ENCODE measurements around the gene TRIM17.

Gene TRIM17

DNA sequence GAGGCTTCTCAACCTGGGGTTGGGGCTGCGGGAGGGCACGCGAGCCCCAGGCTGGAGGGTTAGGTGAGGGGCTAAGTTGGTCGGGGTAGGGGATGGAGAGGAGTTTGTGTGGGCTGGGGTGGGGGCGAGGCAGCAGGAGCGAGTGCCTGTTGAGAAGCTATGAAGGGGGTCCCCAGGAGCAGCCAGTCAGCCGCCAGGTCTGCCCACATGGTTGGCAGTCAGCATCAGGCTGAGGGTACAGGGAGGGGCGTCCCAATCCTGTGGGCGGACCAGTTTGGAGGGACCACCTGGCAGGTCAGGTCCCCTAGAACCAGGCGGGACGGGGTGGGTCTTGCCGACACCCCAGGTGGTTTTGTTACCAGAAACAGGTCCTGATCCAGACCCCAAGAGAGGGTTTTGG, 400 bp upstream of the TRIM17 start:
- DNase-seq (ENCODE audit: low read depth), result no peak

DNA sequence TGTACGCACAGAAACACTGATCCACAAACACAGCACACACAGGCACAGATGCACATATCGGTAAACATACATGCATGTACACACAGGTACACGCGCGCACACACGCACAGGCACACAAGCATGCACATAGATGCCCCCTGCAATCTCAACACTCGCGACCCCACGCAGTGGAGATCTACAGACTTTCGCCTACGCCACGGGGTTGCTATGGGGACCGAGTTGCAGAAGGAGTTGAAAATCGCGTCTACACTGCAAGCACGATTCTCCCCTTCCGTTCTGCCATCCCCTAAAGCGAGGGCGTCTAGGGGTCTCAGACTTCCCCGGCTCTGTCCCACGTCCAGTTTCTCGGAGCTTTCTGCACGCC, 826 bp downstream of the TRIM17 start:
- DNase-seq (ENCODE audit: low read depth), result no peak

DNA sequence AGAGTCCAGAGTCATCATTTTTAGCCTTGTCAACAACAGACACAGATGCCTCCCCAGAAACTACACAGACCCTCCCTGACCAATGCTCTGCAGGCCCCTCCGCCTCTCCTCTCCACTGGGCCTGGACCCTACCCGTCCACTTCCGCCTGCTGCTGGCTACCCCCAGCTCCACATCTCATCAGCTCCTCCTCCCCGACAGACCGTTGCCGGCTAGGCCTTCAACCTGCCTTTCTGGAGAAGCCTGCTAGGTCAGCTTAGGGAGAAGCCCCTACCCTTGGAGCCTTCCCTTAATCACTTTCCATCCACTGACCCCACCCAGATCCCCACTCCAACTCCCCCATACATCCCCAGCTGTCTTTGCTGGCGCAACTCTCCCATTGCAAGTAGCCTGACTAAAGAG, 1.4 kb downstream of the TRIM17 start:
- no peak for DNase-seq (ENCODE audit: low read depth)

DNA sequence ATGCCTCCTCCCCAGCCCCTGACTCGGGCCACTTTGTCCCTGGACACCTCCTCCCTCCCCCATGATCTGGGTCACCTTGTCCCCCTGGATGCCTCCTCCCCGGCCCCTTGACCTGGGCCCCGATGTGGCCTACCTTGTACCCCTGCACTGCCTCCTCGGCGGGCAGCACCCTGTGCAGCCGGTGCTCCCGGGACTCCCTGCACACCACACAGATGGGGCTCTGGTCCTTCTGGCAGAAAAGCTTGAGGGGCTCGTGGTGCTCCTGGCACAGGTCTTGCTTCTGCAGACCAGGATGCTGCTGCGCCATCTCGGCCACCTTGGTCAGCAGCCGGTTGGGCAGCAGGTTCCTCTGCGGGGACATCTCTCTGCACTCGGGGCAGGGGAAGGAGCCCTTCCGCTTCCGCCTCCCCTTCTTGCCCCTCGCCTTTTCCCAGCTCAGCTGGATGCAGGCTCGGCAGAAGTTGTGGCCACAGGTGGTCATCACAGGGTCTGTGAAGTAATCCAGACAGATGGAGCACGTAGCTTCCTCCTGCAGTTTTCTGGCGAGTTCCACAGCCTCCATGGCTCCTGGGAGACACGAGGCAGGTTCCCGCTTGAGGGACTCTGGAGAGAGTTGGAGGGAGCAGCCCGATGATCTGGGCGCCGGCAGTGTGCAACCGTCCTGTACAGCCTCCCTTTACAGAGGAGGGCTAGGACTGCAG, 2.0 kb downstream of the TRIM17 start:
- no peak for DNase-seq (ENCODE audit: low read depth)

DNA sequence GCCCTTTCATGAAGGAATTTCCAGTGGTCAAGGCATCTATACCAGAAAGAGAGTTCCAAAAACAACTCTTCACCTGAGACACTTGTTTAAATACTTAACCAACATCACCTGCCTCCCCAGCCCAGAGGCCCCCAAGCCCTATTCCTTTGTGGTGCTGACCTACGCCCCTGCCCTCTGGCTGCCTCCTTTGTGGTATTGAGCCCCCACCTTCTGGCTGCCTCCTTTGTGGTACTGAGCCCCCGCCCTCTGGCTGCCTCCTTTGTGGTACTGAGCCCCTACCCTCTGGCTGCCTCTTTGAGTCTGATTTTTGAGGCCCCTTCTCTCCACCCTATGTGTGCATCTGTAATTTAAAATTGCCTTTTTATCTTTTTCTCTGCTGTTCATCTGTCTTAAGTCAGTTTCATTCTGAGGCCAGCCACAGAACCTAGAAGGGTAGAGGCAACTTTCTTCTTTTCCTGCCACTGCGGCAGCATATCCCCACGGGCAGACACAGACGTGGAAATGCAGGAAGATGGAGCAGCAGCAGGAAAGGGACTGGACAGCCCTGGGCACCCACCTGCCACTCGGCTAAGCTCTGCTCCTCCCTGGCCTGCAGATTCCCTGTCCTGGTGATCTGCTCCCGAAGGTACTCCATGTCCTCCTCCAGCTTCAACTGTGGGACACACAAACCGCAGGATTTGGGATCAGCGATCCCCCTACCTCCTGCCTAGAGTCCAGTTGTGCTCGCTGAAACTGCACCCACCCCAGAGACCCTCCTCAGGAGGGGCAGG, 3.2 kb downstream of the TRIM17 start:
- DNase-seq (ENCODE audit: low read depth), result no peak

DNA sequence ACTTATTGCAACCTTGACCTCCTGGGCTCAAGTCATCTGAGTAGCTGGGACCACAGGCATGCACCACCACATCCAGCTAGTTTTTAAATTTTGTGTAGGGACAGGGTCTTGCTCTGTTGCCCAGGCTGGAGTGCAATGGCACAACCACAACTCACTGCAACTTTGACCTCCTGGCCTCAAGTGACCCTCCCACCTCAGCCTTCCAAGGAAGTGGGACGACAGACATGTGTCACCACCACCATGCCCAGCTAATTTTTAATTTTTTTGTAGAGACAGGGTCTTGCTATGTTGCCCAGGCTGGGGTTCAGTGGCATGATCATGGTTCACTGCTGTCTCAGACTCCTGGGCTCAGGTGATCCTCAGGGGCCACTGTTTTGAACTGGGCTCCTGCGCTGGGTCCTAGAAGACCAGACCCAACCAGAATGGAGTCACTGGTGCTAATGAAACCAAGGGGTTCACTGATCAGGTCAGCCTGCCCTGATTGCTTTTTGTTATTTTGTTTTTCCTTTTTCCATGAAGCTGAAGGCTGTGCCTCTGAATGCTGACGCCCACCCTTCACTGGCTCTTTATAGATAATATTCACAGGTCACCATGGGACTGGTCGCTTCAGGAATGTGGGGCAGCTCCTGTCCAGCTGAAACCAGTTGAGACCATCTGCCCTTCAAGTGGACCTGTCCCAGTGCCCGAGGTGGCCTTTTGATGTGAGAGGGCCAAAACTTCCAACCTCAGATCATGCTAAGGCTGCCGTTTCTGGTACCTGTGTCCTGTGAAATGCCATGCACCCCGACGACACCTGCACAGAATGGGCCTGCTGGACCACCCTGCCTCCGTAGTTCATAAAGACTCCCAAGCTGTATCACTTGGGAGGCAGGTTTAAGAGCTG, 4.9 kb downstream of the TRIM17 start:
- DNase-seq (ENCODE audit: low read depth), result no peak

DNA sequence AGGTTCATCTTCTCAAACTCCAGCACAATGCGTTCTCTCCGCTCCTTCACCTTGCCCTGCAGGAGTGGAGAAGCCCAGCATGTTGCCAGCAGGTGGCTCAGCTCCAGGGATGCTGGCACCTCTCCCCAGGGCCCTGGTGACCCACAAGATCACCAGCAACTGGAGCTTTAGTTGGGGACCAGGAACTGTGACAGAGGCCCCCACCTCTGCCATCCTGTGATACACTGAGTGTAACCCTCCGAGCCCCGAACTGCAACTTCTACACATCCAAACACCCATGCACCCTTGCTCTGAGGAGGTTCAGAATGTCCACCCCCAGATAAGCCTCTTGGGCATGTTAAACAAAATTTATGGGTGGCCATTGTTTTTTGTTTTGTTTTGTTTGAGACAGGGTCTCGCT, 5.5 kb downstream of the TRIM17 start:
- no peak for DNase-seq (ENCODE audit: low read depth)

DNA sequence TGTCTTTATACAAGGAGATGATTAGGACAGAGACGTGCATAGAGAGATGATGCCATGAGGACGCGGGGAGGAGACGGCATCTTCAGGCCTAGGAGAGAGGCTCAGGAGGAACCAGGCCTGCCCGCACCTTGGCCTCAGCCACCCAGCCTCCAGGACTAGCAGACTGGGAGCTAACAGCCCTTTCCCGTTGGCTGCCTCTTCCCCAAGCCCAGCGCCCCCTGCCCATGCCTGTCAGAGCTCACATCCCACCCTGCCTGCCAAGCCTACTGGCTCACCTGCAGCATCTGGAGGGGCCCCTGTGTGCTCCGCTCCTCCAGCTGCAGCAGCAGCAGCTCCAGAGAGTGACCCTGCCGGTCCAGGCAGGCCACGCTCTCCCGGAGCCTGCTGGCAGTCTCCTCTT, 6.0 kb downstream of the TRIM17 start:
- no peak for DNase-seq (ENCODE audit: low read depth)

DNA sequence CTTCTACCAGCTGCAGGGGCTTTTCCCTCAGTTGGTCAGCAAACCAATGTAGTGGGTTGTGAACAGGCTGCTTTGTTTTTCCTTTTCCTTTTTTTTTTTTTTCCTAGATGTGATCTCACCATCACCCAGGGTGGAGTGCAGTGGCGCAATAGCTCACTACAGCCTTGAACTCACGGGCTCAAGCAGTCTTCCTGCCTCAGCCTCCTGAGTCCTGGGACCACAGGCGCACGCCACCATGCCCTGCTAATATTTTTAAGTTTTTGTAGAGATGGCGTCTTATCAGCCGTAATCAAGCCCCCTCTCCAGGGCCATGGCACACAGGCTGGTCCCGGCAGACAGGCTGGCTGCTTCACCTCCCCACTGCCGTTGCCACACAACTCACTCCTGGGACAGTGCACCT, 6.6 kb downstream of the TRIM17 start:
- DNase-seq (ENCODE audit: low read depth), result no peak

DNA sequence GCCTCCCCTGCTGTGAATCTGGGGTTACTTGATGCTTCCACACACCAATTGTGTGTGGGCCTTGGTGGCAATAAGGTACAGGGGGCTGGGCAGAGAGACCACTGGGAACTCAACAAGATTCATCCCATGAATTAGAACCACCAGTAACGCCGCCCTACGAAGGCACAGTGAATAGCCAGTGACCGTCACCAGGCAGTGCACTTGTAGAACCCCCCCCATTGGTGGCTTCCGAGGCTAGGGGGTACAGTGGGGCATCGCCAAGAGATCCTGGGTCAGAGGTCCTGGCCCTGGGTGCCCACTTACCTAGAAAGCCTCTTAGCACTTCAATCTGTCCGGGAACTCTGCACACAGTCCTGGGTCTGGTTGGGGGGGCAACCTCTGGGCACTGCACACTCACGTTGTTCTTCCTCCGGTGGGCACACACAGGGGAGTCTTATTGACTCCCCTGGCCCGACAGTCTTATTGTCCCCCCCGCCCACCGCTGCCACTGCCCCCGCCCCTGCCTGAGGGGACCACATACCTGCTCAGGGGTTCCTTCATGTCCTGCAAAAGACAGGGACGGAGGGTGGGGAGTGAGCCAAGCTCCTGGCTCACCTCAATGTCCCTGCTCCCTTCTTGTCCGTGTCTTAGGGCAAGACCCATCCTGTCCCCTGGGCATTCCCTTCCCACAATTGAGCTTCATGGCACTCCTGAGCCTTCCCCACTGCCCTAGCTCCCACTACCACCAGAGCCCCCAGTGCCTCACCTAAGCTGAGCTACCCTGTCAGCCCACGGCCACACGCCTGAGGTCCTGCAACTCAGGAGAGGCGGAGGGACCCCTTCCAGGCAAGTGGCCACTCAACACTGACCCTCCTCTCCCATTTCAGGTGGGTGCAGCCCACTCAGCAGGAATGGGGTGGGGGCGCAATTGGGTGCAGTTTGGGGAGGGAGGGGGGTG, 7.5 kb downstream of the TRIM17 start:
- DNase-seq (ENCODE audit: low read depth), result no peak

DNA sequence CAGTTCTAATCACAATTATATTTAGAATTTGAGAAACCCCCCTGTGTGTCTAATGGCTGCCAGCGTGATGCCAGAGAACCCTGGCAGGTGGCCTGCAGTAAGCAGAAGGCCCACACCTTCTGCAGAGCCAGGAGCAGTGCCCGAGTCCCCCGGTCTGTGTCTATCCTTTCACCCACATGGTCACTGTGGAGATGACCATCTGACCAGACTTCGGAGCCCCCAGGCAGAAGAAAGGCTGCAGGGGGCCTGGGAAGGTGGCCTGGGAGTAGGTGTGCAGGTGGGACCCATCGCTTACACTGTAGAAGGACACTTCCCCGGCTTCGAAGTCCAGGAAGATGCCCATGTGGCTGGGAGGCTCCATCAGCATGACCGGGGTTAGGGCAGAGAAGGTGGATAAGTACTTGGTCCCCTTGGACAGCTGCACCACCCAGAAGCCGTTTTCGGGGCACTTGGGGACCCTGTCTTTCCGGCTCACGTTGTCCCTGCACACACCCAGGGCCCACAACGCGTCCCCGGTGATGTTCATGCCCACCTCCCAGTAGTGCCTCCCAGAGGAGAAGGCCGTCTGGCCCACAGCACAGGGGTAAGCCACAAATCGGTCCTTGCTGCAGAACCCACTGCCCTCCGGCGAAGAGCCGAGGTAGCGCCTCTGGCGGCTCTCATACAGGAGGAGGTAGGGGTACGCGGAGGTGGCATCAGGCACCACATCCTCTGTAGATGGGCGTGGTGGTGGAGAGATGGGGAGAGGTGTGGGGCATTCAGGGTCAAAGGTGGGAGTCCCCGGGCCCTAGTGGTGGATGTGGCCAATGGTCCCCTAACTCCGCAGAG, 8.4 kb downstream of the TRIM17 start:
- DNase-seq (ENCODE audit: low read depth), result no peak

DNA sequence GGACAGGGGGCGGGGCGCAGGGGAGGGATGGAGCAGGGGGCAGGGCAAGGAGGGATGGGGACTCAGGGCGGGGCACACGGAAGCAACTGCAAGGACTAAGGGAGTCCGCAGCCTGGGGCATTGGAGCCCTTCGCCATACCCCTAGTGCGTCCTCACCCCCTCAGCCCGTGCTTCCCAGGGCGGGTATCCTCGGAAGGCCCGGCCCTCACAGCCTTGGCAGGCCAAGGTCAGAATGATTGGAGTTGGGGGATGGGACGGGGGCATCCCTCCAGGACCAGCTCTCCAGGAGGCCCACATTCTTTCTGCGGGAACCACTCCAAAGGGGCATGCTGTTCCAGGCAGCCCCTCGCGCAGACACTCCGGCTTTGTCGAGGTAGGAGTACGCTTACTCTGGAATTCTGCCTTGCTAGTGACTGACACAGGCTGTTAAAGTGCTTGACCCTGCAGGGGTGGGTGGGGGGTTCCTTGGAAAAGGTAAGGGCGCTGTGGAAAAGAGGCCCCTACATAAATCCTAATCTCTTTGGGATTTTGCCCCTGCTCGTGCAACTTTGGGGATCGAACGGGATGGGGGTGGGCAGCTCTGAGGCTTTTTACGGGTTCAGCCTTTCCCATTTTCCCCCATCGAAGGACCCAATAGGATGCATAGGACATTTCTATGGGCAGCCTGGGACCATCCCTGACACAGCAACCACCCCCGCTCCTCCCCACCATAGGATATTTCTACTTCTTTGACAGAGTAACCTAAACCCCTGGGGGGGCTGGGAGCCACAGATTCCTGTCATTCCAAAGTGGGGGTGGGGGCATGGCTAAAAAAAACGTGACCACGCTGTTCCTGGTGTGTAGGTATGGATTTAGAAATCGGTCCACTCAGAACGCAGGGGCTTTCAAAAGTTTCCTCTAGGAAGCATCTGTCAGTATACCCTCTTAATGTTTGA, 9.3 kb downstream of the TRIM17 start:
- DNase-seq (ENCODE audit: low read depth), result no peak

DNA sequence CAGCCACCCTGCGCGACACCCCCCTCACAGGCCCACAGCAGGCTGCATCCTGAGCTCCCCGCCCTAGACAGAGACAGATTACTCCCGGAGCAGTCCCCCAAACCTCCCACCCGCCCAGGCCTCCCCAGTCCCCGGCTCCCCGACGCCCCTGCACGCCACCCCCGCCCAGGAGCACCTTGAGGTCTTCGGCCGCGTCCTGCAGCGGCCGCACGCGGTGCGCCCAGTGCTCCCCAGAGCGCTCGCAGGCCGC, 10.8 kb downstream of the TRIM17 start:
- no peak for DNase-seq (ENCODE audit: low read depth)

DNA sequence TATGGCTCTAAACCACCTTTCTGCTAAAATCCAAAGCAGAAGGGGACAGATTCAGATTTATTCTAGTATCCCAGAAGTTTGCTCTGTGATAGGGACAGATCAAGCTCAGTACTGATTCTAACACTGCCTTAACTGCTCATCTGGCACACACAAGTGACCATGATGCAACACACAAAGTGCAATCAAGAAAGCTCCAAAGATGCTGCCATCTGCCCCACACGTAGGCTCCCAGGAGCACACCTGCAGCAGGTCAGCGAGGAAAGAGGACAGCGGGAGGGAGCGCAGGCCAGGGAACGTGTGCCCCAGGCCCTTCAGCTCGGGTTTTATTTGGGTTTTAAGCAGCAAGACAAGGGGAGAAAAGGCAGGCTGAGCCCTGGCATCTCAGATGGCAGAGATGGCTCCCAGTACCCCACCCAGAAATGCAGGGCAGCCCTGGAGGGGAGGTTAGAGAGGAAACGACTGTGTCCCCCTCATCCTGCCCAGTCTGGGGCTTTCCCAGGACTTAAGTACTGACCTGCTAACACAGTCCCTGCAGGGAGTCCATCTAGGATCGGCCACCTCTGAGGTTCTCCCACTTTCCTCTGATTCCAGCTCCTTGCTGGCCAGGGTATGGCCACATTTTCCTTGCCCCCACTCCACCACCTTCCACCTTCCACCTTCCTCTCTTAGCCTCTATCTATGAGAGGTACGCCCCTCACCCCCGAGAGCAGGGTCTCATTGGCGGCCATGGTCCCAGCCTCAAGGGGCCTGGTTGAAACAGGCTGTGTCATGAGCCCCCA, 11.3 kb downstream of the TRIM17 start:
- DNase-seq (ENCODE audit: low read depth), result no peak

DNA sequence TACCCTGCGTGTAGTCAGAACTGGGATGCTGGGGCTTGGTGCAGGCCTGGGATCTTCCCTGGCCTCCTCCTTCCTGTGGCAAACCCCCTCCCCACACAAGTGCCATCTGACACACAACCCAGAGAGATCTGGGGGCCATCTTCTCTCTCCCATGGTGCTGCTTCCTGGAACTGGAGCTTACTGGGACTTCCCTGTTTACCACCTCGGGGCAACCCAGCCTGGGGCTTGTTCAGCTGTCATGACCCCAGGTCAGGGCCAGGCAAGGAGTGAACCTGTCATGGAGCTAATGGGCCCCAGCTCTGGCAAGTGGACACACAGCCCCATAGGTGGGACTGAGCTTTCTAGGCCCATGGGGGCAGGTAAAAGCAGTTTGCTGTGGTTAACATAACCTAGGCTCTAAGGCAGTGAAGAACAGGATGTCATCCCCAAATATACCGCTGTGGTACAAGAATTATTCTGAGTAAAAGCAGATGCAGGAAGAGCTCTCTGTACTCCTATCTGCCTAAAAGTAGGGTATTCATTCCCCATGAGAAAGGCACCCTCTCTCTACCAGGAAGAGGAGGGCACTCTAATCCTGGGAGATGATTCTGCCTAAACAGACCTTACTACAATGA, 12.4 kb downstream of the TRIM17 start:
- DNase-seq (ENCODE audit: low read depth), result no peak

DNA sequence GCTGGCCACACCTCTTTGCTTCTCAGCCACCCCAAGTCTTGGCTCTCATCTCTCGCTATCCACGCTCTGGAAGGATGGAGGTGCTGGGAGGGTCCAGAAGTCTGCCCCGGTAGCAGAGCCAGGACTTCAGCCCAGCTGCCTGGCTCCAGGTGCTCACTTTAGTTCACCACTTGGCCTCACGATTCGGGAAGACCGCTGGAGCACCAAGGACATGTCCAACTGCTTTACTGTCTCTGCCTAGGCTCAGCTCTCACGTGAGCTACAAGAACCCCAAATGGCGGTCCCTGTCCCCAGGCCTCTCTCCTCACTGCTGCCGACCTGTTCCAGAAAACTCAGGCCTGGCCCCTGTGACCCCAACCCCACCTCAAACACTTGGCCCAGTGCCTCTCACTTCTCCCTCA, 13.4 kb downstream of the TRIM17 start:
- no peak for DNase-seq (ENCODE audit: low read depth)

DNA sequence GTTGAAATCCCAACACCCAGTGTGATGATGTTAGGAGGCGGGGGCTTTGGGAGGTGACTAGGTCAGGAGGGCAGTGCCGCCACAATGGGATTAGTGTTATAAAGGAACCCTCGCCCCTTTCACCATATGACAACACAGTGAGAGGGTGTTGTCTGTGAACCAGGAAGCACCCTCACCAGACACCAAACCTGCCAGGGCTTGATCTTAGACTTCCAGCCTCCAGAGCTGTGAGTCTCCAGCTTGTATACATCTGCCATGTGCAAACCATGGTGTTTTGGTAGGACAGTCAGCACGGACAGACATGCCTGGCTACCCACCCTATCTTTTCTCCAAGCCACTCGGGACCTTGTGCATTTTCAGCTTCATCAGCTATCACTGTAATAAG, 14.0 kb downstream of the TRIM17 start:
- DNase-seq (ENCODE audit: low read depth), result no peak

DNA sequence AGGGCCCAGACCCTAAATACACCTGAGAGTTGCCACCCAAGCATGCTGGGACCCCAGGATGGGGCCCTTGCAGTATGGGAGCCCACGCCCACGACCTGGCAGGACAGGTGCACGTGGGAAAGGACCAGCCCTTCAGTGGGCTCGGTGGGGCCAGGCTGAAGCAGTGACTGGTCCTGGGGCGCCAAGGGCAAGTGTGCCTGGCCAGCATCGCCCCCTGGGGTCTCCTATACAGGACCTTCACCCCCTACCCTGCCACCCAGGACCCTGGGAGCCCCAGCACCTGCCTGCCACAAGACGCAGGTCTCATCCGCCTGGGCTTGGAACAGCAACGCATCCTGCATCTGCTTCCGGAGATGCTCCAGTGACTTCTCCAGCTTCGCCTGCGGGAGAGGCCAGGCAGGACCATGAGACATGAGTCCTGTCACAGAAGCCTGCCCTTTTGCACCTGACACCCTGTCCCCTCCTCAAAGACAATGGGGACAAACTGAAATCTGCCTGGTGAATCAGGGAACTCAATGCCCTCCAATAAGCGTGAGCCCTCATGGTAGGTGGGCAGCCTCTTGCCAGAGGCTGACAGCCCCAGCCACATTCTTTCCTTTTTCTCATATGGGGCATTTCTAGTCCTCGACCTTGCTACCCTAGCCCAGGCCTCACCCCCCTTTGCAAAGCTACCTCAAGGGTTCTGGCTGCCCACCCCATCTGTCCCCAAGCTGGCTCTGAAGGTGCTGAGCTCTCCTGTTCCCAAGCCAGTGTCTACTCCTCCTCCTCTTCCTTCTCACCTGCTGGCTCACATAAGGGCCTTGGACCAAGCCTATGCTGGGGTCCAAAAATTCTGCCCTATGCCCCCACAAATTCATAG, 14.7 kb downstream of the TRIM17 start:
- DNase-seq (ENCODE audit: low read depth), result no peak
